Immature natural killer cell (primary cell): ENCODE results near the gene NEDD9. TPM values are rescaled to one million over a fixed set of nuclear protein-coding genes. Genes with fewer than 3 reads are reported as not detected.
A peak's percentile ranks its signal among the peaks of the same experiment; 100 is the strongest.

Experiments used
- DNase-seq, 3 donors: peaks; one replicate each; pipeline ENCODE4 v3.0.0; 2022; ENCODE audit warnings: mixed read lengths in 1 of 3
- H3K27ac Mint-ChIP-seq, 6 donors: one replicate each; pipeline ENCODE4 v1.8.0; 2020; ENCODE audit warnings: mixed read lengths in 6 of 6, mild to moderate bottlenecking in 5 of 6, inconsistent platforms in 4 of 6, moderate library complexity in 3 of 6
- H3K27me3 Mint-ChIP-seq, 3 donors: one replicate each; pipeline ENCODE4 v1.8.0; 2020 to 2021; ENCODE audit warnings: low read depth in 3 of 3, mild to moderate bottlenecking in 3 of 3, mixed read lengths in 3 of 3, moderate library complexity in 3 of 3, inconsistent platforms in 1 of 3
- H3K36me3 Mint-ChIP-seq, 3 donors: one replicate each; pipeline ENCODE4 v1.8.0; 2020; ENCODE audit warnings: mixed read lengths in 3 of 3, inconsistent platforms in 2 of 3, mild to moderate bottlenecking in 2 of 3
- H3K4me1 Mint-ChIP-seq, 2 donors: one replicate each; pipeline ENCODE4 v1.8.0; 2020; ENCODE audit warnings: inconsistent platforms in 2 of 2, mild to moderate bottlenecking in 2 of 2, mixed read lengths in 2 of 2, moderate library complexity in 1 of 2
- H3K4me3 Mint-ChIP-seq, 5 donors: one replicate each; pipeline ENCODE4 v1.8.0; 2020; ENCODE audit warnings: mild to moderate bottlenecking in 5 of 5, mixed read lengths in 5 of 5, inconsistent platforms in 3 of 5, moderate library complexity in 3 of 5
- H3K9me3 Mint-ChIP-seq, 6 donors: one replicate each; pipeline ENCODE4 v1.8.0; 2020; ENCODE audit warnings: mild to moderate bottlenecking in 6 of 6, mixed read lengths in 6 of 6, inconsistent platforms in 4 of 6, moderate library complexity in 3 of 6
- polyA plus RNA-seq, 3 donors: library from polyadenylated mRNA; unstranded; fragments of 300-500 nt; fragmentation: Illumina TruSeq; gene quantifications; one replicate each; pipeline ENCODE4 v1.2.3, GENCODE V29; 2021

NEDD9 gene
- polyA plus RNA-seq, 3 donors from 2014 or later, result 26.2 to 73.6 (median 27.6) TPM

DNA sequence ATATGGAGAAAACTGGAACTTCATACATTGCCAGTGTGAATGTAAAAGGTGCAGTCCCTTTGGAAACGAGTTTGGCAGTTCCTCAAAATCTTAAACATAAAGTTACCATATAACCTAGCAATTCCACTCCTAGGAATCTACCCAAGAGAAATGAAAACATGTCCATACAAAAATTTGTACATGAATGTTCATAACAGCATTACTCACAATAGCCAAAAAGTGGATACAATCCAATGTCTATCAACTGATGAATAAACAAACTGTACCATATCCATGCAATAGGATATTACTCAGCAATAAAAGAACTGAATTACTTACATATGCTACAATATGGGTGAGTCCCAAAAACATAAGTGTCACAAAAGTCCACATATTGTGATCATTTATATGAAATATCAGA lies 72.3 kb downstream of the NEDD9 start:
- Mint-ChIP-seq H3K27me3 (peaks cover 0 to 10% (median 1%) of the 10 kb centered on the region in 3 donors), H3K4me1 (peaks cover 3 to 12% of the 10 kb centered on the region in 2 donors), H3K4me3 (no peak overlapping the region), H3K27ac (no peak overlapping the region), H3K9me3 (peaks cover 0 to 1% (median 0%) of the 10 kb centered on the region in 6 donors), H3K36me3 (peaks cover 0 to 4% (median 4%) of the 10 kb centered on the region in 3 donors)
- no peak for DNase-seq

DNA sequence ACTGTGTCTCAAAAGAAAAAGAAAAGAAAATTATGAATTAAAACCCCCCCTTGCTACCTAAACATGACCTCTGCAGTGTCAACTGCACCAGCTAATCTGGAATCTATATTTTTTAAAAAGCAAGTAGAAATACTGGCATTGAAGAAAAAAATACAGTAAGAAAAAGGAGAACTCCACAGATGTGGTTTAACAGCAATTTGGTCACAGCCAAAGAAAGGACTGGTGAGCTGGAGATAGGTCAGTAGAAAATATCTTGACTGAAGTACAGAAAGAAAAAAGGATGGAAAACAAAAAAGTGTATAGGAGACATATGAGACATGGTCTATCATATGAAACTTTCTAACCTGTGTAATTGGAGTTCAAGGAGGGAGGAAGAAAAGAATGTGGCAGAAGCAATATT lies 76.9 kb downstream of the NEDD9 start:
- Mint-ChIP-seq H3K27me3 (peaks cover 0 to 8% (median 6%) of the 10 kb centered on the region in 3 donors), H3K4me1 (peaks cover 5 to 14% of the 10 kb centered on the region in 2 donors), H3K27ac (no peak overlapping the region), H3K9me3 (peaks cover 0 to 1% (median 0%) of the 10 kb centered on the region in 6 donors), H3K36me3 (peaks cover 3 to 11% (median 7%) of the 10 kb centered on the region in 3 donors), H3K4me3 (no peak overlapping the region)
- DNase-seq, result no peak

DNA sequence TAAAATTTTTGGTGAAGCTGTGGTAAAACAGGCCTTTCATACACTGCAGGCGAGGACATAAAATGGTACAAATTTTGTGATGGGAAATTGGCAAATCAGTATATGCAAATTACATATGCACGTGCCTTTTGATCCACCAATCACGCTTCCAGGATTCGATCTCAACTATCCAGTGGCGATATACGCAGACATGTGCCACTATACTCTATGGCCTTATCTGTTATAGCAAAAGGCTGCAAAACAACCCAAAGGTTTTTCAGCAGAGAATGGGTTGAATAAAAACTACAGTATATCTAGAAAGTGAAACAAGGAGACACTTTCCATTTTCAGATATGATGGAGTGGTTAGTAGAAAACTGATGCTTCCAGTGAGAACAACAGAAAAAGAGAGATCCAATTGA lies 79.0 kb downstream of the NEDD9 start:
- Mint-ChIP-seq H3K4me1 (peaks cover 5 to 14% of the 10 kb centered on the region in 2 donors), H3K36me3 (peaks cover 3 to 11% (median 7%) of the 10 kb centered on the region in 3 donors), H3K27ac (no peak overlapping the region), H3K9me3 (peaks cover 0 to 1% (median 0%) of the 10 kb centered on the region in 6 donors), H3K4me3 (peak overlapping the region; percentile 73 to 86 (median 76)), H3K27me3 (peaks cover 0 to 8% (median 6%) of the 10 kb centered on the region in 3 donors)
- DNase-seq, result no peak

- H3K27ac Mint-ChIP-seq, result no peak overlapping the region
- H3K4me1 Mint-ChIP-seq, result peaks cover 5 to 14% of the 10 kb centered on the region in 2 donors
- H3K9me3 Mint-ChIP-seq, result peaks cover 0 to 1% (median 0%) of the 10 kb centered on the region in 6 donors
- DNase-seq, result no peak
- H3K4me3 Mint-ChIP-seq, result no peak overlapping the region
- H3K36me3 Mint-ChIP-seq, result peaks cover 3 to 11% (median 7%) of the 10 kb centered on the region in 3 donors
- peaks cover 0 to 8% (median 6%) of the 10 kb centered on the region in 3 donors for H3K27me3 Mint-ChIP-seq
Measured at GRCh38 chr6:11152581-11152980, 79.9 kb downstream of the NEDD9 start.

- no peak for DNase-seq
- H3K4me1 Mint-ChIP-seq, result peaks cover 5 to 14% of the 10 kb centered on the region in 2 donors
- H3K27me3 Mint-ChIP-seq, result peaks cover 0 to 8% (median 6%) of the 10 kb centered on the region in 3 donors
- H3K27ac Mint-ChIP-seq, result no peak overlapping the region
- peaks cover 0 to 1% (median 0%) of the 10 kb centered on the region in 6 donors for H3K9me3 Mint-ChIP-seq
- peaks cover 3 to 11% (median 7%) of the 10 kb centered on the region in 3 donors for H3K36me3 Mint-ChIP-seq
- H3K4me3 Mint-ChIP-seq, result no peak overlapping the region
Measured at GRCh38 chr6:11151488-11151887, 81.0 kb downstream of the NEDD9 start.

GRCh38 chr6:11149551-11149950 lies 82.9 kb downstream of the NEDD9 start:
- no peak for DNase-seq
- Mint-ChIP-seq H3K27me3 (peaks cover 0 to 1% (median 1%) of the 10 kb centered on the region in 3 donors), H3K36me3 (peaks cover 3 to 6% (median 4%) of the 10 kb centered on the region in 3 donors)

DNA sequence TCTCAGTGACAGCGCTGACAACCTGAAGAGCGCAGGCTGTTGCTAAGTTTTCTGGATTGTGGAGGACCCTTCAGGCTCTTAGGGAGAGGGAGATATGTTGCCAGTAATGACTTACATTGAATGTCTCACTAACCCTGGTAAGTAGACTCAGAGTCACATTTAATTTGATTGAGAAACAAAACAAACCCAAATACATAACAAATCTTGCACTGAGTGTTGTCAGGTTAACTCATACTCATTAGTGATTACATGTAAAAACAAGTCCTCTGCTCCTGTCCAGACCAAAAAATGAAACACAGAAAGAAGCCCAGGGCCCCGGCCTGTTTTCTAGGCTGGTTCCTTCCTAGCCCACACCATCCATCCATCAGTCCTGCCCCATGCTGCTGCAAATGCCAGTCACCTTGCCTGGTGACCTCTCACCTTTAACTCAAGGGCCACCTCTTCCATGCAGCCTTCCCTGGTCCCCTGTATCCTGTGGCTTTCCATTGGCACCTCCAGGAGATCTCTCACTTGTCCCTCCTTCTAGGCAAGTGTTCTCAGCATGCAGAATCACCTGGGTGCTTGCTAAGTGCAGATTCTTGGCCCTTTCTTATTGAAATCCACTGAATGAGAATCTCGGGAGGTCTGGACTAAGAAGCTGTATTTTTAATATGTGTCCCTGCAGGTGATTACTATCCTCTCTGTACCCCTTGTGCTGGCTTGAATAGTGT lies 86.2 kb downstream of the NEDD9 start:
- H3K4me3 Mint-ChIP-seq, result no peak overlapping the region
- H3K27ac Mint-ChIP-seq, result peak overlapping the region in 2 of 6 donors; percentile 31 to 43
- no peak for DNase-seq
- no peaks in the 10 kb centered on the region for H3K27me3 Mint-ChIP-seq
- H3K36me3 Mint-ChIP-seq, result no peaks in the 10 kb centered on the region
- no peaks in the 10 kb centered on the region for H3K9me3 Mint-ChIP-seq
- H3K4me1 Mint-ChIP-seq, result peaks cover 3 to 5% of the 10 kb centered on the region in 2 donors

More at GRCh38 chr6:11149551-11149950, 82.9 kb downstream of the NEDD9 start:
- peaks cover 5 to 16% of the 10 kb centered on the region in 2 donors for H3K4me1 Mint-ChIP-seq
- no peak overlapping the region for H3K4me3 Mint-ChIP-seq
- no peak overlapping the region for H3K27ac Mint-ChIP-seq
- H3K9me3 Mint-ChIP-seq, result no peaks in the 10 kb centered on the region

- DNase-seq, result peak; percentile 62 to 74 (median 67)
- Mint-ChIP-seq H3K36me3 (no peaks in the 10 kb centered on the region), H3K4me3 (no peak overlapping the region), H3K9me3 (no peaks in the 10 kb centered on the region), H3K4me1 (peaks cover 3 to 5% of the 10 kb centered on the region in 2 donors), H3K27me3 (peaks cover 0 to 2% (median 0%) of the 10 kb centered on the region in 3 donors), H3K27ac (no peak overlapping the region)
Measured at GRCh38 chr6:11144393-11144851, 88.0 kb downstream of the NEDD9 start.

GRCh38 chr6:11143394-11144371 lies 88.8 kb downstream of the NEDD9 start:
- Mint-ChIP-seq H3K4me3 (no peak overlapping the region), H3K27me3 (peaks cover 0 to 2% (median 0%) of the 10 kb centered on the region in 3 donors), H3K27ac (peak overlapping the region in 1 of 6 donors; percentile 55), H3K4me1 (peaks cover 3 to 5% of the 10 kb centered on the region in 2 donors), H3K36me3 (peaks cover 0 to 7% (median 0%) of the 10 kb centered on the region in 3 donors), H3K9me3 (no peaks in the 10 kb centered on the region)
- DNase-seq, result no peak

GRCh38 chr6:11142296-11143027 lies 90.0 kb downstream of the NEDD9 start:
- Mint-ChIP-seq H3K27me3 (peaks cover 0 to 2% (median 0%) of the 10 kb centered on the region in 3 donors), H3K4me1 (peaks cover 3 to 5% of the 10 kb centered on the region in 2 donors), H3K36me3 (peaks cover 0 to 8% (median 0%) of the 10 kb centered on the region in 3 donors), H3K27ac (no peak overlapping the region), H3K9me3 (no peaks in the 10 kb centered on the region), H3K4me3 (no peak overlapping the region)
- DNase-seq, result no peak

DNA sequence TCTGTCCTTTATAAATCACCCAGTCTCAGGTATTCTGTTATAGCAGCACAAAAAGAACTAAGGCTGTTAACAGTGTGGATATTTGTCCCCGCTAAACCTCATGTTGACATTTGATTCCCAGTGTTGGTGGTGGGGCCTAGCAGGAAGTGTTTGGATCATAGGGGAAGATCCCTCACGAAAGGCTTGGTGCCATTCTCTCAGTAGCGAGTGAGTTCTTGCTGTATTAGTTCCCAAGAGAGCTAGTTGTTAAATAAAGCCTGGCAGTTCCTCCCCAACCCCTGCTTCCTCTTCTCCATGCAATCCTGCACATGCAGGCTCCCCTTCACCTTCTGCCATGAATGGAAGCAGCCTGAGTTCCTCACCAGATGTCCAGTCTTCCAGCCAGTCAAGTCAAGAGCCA lies 91.2 kb downstream of the NEDD9 start:
- H3K4me3 Mint-ChIP-seq, result no peak overlapping the region
- H3K27ac Mint-ChIP-seq, result no peak overlapping the region
- DNase-seq, result no peak
- H3K27me3 Mint-ChIP-seq, result peaks cover 0 to 2% (median 0%) of the 10 kb centered on the region in 3 donors
- H3K4me1 Mint-ChIP-seq, result peaks cover 3 to 5% of the 10 kb centered on the region in 2 donors
- peaks cover 0 to 8% (median 3%) of the 10 kb centered on the region in 3 donors for H3K36me3 Mint-ChIP-seq
- no peaks in the 10 kb centered on the region for H3K9me3 Mint-ChIP-seq

- Mint-ChIP-seq H3K4me3 (no peak overlapping the region), H3K27ac (no peak overlapping the region), H3K9me3 (no peaks in the 10 kb centered on the region), H3K4me1 (peaks cover 3 to 5% of the 10 kb centered on the region in 2 donors), H3K36me3 (peaks cover 4 to 13% (median 12%) of the 10 kb centered on the region in 3 donors), H3K27me3 (peaks cover 0 to 2% (median 0%) of the 10 kb centered on the region in 3 donors)
- no peak for DNase-seq
Measured at GRCh38 chr6:11140056-11140455, 92.4 kb downstream of the NEDD9 start.
